GM12865 (cell line): ENCODE measurements around the gene PARD6G.

ENCODE experiments used
- DNase-seq: peaks from one replicate; pipeline ENCODE4 v3.0.0; 2010; ENCODE audit warnings: low read depth
- H3K4me3 ChIP-seq: 2 replicates; pipeline ENCODE4 v1.5.1; 2011; ENCODE audit warnings: mild to moderate bottlenecking, low read depth, low read length, control low read depth
- CTCF ChIP-seq: IDR thresholded peaks from 2 replicates; pipeline ENCODE4 v1.5.1; 2011; ENCODE audit warnings: low read length, control low read depth, low read depth, inconsistent platforms; ENCODE audit not compliant: insufficient read depth; ENCODE audit errors: missing control alignments

PARD6G gene

GRCh38 chr18:80208620-80209019 lies 38.7 kb downstream of the PARD6G start:
- no peak for TF ChIP-seq CTCF
- H3K4me3 ChIP-seq = no peak overlapping the region
- no peak for DNase-seq

DNA sequence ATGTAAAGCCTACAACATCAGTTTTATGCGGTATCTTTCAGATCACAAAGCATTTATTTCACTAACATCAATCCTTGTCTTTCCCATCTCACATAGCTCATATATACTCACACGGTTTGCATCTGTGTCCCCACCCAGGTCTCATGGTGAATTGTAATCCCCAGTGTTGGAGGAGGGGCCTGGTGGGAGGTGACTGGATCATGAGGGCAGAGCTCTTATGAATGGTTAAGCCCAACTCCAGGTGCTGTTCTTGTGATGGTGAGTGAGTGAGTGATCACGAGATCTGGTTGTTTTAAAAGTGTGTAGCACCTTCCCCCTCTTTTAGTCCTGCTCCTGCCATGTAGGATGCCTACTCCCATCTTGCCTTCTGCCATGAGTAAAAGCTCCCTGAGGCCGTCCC lies 42.0 kb downstream of the PARD6G start:
- DNase-seq = no peak
- TF ChIP-seq CTCF = no peak
- H3K4me3 ChIP-seq = no peak overlapping the region

DNA sequence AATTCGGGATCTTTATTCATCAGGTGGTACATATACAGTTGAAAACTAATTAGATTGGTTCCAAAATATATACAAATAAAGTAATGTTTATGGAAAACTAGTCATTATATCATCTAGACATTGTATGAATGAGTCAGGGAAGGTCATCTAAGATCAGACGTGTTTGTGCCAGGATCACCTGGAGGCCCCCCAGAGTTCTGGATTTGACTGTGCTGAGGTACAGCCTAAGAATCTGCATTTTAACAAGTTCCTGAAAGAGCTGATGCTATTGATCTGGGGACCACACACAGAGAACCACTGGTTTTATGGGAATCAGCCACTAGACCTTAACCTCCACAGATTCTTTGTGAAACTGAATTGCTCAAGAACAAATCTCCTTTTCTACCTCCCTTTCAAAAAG lies 43.2 kb downstream of the PARD6G start:
- H3K4me3 ChIP-seq = no peak overlapping the region
- TF ChIP-seq CTCF = no peak
- no peak for DNase-seq

GRCh38 chr18:80203249-80203648 lies 44.1 kb downstream of the PARD6G start:
- no peak overlapping the region for H3K4me3 ChIP-seq
- DNase-seq = no peak
- TF ChIP-seq CTCF = no peak

DNA sequence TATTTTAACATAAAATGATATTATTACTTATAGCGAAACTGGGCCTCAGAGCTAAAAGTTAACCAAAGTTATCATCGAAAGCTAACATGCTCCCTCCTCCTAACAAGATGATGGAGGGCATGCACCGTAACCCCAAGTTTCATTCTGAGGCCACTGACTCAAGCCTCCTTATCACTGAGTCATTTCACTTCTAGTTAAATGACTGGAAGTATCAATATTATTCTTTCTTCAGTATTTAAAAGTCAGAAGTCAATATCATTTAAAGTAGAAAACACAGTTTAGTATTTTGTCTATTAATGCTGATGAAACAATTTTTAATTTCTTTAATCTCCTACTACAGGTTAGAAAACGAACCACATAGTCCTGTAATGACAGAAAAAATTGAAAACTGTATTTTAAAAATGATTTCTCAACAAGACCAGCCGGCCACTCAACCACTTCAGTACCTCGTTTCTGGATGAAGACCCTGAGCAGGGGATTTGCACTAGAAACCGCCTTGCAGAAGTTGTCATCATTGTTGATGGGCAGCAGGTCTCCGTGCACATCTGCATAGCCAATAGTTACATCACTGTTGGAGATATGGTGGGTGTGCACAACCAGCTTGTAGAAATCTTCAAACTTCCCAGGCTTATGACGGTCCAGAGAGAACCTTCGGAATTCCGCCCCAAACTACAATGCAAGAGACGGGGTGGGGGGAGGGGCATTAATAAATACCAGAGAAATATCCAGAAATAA lies 44.9 kb downstream of the PARD6G start:
- no peak overlapping the region for H3K4me3 ChIP-seq
- peak; percentile 86 for DNase-seq
- TF ChIP-seq CTCF = no peak

DNA sequence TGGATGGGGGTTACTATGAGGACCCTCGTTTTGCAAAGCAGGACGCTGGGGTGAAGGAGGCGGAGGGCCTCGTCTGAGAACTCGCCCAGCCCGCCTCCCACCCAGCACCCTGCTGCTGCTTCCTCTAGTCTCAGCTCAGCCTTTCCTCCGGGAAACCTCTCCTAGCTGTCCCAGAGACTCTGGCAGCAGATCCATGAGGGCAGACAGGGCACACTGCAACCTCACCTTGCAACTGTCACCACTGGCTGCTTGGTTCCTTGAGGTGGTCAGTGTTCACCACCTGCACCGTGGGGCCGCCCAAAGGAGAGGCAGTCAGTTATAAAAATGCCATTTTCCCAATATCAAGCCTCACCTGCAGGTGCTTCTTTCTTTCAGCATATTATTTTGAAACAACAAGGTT lies 45.6 kb downstream of the PARD6G start:
- no peak for TF ChIP-seq CTCF
- no peak overlapping the region for H3K4me3 ChIP-seq
- DNase-seq = no peak
